RCC 7860 (cell line): ENCODE measurements around the gene MYDGF.
"Not testable (repeated sequence)": the region's sequence is repeated elsewhere in the genome, so short reads cannot be mapped to it uniquely, and the experiment has no call there.

Source experiments
- DNase-seq: peaks from one replicate; pipeline ENCODE4 v3.0.0-alpha.2; 2015; ENCODE audit warnings: low spot score
- FAIRE-seq: peaks from 2 replicates; lab custom pipeline; 2012; peaks lifted over from hg19 to GRCh38; lab: Jason Lieb, UNC

The MYDGF gene

GRCh38 chr19:4669723-4670480 lies at the start of gene MYDGF:
TSS of gene MYDGF (minus strand) at chr19:4670342. CDS start at chr19:4670334, 8 bp downstream.
- DNase-seq (peak; percentile 70), FAIRE-seq (no peak)

GRCh38 chr19:4719499-4719866 lies 49.3 kb upstream of the MYDGF start:
- FAIRE-seq (no peak), DNase-seq (no peak)

GRCh38 chr19:4717966-4718701 lies 48.0 kb upstream of the MYDGF start:
- DNase-seq (no peak), FAIRE-seq (no peak)

- FAIRE-seq (no peak), DNase-seq (no peak)
Observed at GRCh38 chr19:4717191-4717965, 47.2 kb upstream of the MYDGF start.

GRCh38 chr19:4715529-4716221 lies 45.5 kb upstream of the MYDGF start:
- DNase-seq: no peak
- no peak for FAIRE-seq

GRCh38 chr19:4715178-4715528 lies 45.0 kb upstream of the MYDGF start:
- not testable (repeated sequence) for FAIRE-seq, DNase-seq

GRCh38 chr19:4714016-4714415 lies 43.9 kb upstream of the MYDGF start:
- FAIRE-seq (no peak), DNase-seq (no peak)

- DNase-seq (peak; percentile 97), FAIRE-seq (peak; percentile 94)
Observed at GRCh38 chr19:4713384-4713951, 43.3 kb upstream of the MYDGF start.

GRCh38 chr19:4712771-4713170 lies 42.6 kb upstream of the MYDGF start:
- FAIRE-seq (no peak), DNase-seq (no peak)

GRCh38 chr19:4711211-4711610 lies 41.1 kb upstream of the MYDGF start:
- FAIRE-seq (no peak), DNase-seq (no peak)

GRCh38 chr19:4710281-4710600 lies 40.1 kb upstream of the MYDGF start:
- FAIRE-seq (no peak), DNase-seq (no peak)

- FAIRE-seq: no peak
- peak; percentile 63 for DNase-seq
Observed at GRCh38 chr19:4709440-4710280, 39.5 kb upstream of the MYDGF start.

GRCh38 chr19:4707956-4708650 lies 38.0 kb upstream of the MYDGF start:
- no peak for FAIRE-seq
- no peak for DNase-seq

- FAIRE-seq (peak; percentile 84), DNase-seq (peak; percentile 77)
Observed at GRCh38 chr19:4707322-4707721, 37.2 kb upstream of the MYDGF start.

GRCh38 chr19:4705413-4706131 lies 35.4 kb upstream of the MYDGF start:
- FAIRE-seq: peak; percentile 92

GRCh38 chr19:4704317-4704673 lies 34.2 kb upstream of the MYDGF start:
- no peak for FAIRE-seq
- no peak for DNase-seq

More at GRCh38 chr19:4705413-4706131, 35.4 kb upstream of the MYDGF start:
- peak; percentile 54 for DNase-seq

- no peak for FAIRE-seq
- DNase-seq: no peak
Observed at GRCh38 chr19:4703671-4704316, 33.7 kb upstream of the MYDGF start.

GRCh38 chr19:4702764-4703163 lies 32.6 kb upstream of the MYDGF start:
- DNase-seq: no peak
- no peak for FAIRE-seq
